CD4-positive, alpha-beta T cell (primary cell): ENCODE data around the gene SH3RF1. TPM values are rescaled to one million over a fixed set of nuclear protein-coding genes. Genes with fewer than 3 reads are reported as not detected.

Experiments
- ATAC-seq: fragments of 200-7000 bp; cut with Tn5 transposase; one replicate; pipeline ENCODE4 v1.10.0; 2022; ENCODE audit warnings: mild to moderate bottlenecking; ENCODE audit not compliant: poor library complexity
- CTCF ChIA-PET: fragments of 350-600 bp; sonication (Branson Sonifier 250); formaldehyde crosslinking; loops from one replicate; lab custom pipeline; 2021; ENCODE audit warnings: antibody characterized with exemption, inconsistent platforms; lab: Charles Lee
- POLR2A ChIA-PET: fragments of 350-600 bp; sonication (Branson Sonifier 250); formaldehyde crosslinking; loops from one replicate; lab custom pipeline; 2021; ENCODE audit warnings: antibody characterized with exemption, inconsistent platforms; lab: Charles Lee
- DNase-seq, 14 experiments: peaks; one replicate each; pipeline ENCODE4 v3.0.0-alpha.2; 2013 to 2020; ENCODE audit warnings: mixed read lengths in 2 of 14
- H3K27ac ChIP-seq, 2 donors: one replicate each; pipeline versions ENCODE4 v1.5.1 to v1.7.0; 2013; ENCODE audit warnings: low read length in 2 of 2, low read depth in 1 of 2, mild to moderate bottlenecking in 1 of 2
- H3K27me3 ChIP-seq, 2 experiments: 1 replicate in 1 of 2; 2 replicates in 1 of 2; pipeline versions ENCODE4 v1.6.1 to v1.7.0; 2013; ENCODE audit warnings: low read length in 2 of 2, control low read depth in 1 of 2, mild to moderate bottlenecking in 1 of 2, moderate library complexity in 1 of 2; ENCODE audit not compliant: insufficient read depth in 2 of 2, control insufficient read depth in 1 of 2
- H3K36me3 ChIP-seq: one replicate; pipeline ENCODE4 v1.6.1; 2013; ENCODE audit warnings: low read length, control low read depth; ENCODE audit not compliant: insufficient read depth
- H3K4me1 ChIP-seq: one replicate; pipeline ENCODE4 v1.6.1; 2013; ENCODE audit warnings: low read length, control low read depth; ENCODE audit not compliant: insufficient read depth
- H3K4me3 ChIP-seq: one replicate; pipeline ENCODE4 v1.5.1; 2013; ENCODE audit warnings: mild to moderate bottlenecking, low read length, moderate library complexity
- H3K9me3 ChIP-seq, 2 experiments: 1 replicate in 1 of 2; 2 replicates in 1 of 2; pipeline versions ENCODE4 v1.6.1 to v1.7.0; 2013; ENCODE audit warnings: low read length in 2 of 2, mild to moderate bottlenecking in 2 of 2, control low read depth in 1 of 2, moderate library complexity in 1 of 2; ENCODE audit not compliant: control insufficient read depth in 1 of 2, insufficient read depth in 1 of 2
- H3K27ac Mint-ChIP-seq: one replicate; pipeline ENCODE4 v1.8.0; 2020; ENCODE audit warnings: mixed read lengths
- H3K27me3 Mint-ChIP-seq: one replicate; pipeline ENCODE4 v1.8.0; 2021; ENCODE audit warnings: mixed read lengths
- H3K36me3 Mint-ChIP-seq: one replicate; pipeline ENCODE4 v1.8.0; 2021; ENCODE audit warnings: low read depth, mixed read lengths
- H3K4me1 Mint-ChIP-seq: one replicate; pipeline ENCODE4 v1.8.0; 2021; ENCODE audit warnings: low read depth, mixed read lengths
- H3K4me3 Mint-ChIP-seq: one replicate; pipeline ENCODE4 v1.8.0; 2020; ENCODE audit warnings: mild to moderate bottlenecking, mixed read lengths
- H3K9me3 Mint-ChIP-seq: one replicate; pipeline ENCODE4 v1.8.0; 2020; ENCODE audit warnings: mixed read lengths
- intact Hi-C, 2 experiments: fragments of 100-400 bp; cut with DNase I in 1 of 2; cut with micrococcal nuclease in 1 of 2; formaldehyde crosslinking; loops; one replicate each; pipeline versions ENCODE4 v1.15.1 to v1.9.0; 2023 to 2025; cut with DNase I, micrococcal nuclease
- total RNA-seq, 174 experiments: library from RNA in 2 of 174; stranded (reverse) in 2 of 174; gene quantifications; one replicate each; pipeline ENCODE4 v1.2.3 and lab custom pipeline; 2021 to 2026
- TF ChIP-seq, protein P1 (sequence below): fragments of 200-600 bp; IDR thresholded peaks from one replicate; pipeline ENCODE4 v1.8.0; 2022; ENCODE audit warnings: antibody characterized with exemption, mild to moderate bottlenecking

Gene SH3RF1
- total RNA-seq, 2 experiments from 2014 or later = 0.25 TPM; not detected in 1

DNA sequence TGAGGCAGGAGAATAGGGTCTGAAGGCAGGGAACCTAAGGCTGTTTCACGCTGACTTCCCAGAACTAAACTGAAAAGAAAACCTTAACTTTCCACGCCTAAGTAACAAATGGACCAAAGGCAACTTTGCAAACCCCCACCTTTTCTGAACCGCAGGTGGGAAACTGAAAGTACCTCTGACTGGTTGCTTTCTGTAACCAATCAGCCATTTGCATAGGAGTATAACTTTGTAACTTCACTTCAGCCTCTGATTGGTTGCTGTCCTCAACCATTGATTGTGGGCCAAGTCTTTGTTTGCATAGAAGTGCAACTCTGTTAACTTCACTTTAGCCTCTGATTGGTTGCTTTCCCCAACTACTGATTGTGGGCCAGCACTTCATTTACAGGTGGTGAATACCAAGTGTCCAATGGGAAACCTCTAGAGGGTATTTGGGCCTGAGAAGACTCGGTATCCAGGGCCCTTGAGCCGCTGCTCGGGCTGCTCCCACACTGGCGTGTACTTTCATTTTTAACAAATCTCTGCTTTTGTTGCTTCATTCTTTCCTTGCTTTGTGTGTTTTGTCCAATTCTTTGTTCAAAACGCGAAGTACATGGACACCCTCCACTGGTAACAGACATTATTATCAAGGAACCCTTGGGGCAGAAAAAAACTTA, 139.1 kb downstream of the SH3RF1 start:
- ATAC-seq (no peak), DNase-seq (no peak)
- Mint-ChIP-seq H3K9me3 (no peaks in the 10 kb centered on the region), H3K27me3 (no peaks in the 10 kb centered on the region), H3K36me3 (no peaks in the 10 kb centered on the region), H3K4me1 (no peaks in the 10 kb centered on the region), H3K4me3 (no peak overlapping the region), H3K27ac (no peak overlapping the region)
- intact Hi-C loops = no loop called here
- no peaks in the 10 kb centered on the region for H3K4me1 ChIP-seq
- H3K27ac ChIP-seq = no peak overlapping the region
- POLR2A ChIA-PET = no interaction called here
- no peaks in the 10 kb centered on the region for H3K36me3 ChIP-seq
- CTCF ChIA-PET = no interaction called here
- TF ChIP-seq, protein P1, sequence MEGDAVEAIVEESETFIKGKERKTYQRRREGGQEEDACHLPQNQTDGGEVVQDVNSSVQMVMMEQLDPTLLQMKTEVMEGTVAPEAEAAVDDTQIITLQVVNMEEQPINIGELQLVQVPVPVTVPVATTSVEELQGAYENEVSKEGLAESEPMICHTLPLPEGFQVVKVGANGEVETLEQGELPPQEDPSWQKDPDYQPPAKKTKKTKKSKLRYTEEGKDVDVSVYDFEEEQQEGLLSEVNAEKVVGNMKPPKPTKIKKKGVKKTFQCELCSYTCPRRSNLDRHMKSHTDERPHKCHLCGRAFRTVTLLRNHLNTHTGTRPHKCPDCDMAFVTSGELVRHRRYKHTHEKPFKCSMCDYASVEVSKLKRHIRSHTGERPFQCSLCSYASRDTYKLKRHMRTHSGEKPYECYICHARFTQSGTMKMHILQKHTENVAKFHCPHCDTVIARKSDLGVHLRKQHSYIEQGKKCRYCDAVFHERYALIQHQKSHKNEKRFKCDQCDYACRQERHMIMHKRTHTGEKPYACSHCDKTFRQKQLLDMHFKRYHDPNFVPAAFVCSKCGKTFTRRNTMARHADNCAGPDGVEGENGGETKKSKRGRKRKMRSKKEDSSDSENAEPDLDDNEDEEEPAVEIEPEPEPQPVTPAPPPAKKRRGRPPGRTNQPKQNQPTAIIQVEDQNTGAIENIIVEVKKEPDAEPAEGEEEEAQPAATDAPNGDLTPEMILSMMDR = no peak
- H3K4me3 ChIP-seq = no peak overlapping the region
- H3K9me3 ChIP-seq = no peaks in the 10 kb centered on the region
- H3K27me3 ChIP-seq = no peaks in the 10 kb centered on the region

DNA sequence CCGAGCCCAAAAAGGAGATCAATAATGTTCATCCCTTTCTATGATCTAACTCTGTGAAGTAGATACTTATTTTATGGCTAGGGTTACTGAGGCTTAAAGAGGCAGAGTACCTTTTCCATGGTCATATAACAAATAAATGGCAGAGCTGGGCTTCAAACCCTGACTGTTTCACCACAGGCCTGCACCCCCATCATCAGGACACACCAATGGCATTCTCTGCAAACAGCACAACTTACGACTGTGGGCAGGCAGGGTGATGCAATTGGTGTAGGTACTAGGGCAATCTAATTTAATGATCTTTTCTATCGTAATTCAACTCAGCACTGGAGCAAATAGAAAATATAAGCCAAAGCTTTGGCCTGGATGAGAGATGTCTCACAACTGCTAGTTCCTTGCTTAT, 141.9 kb downstream of the SH3RF1 start:
- CTCF ChIA-PET = no interaction called here
- Histone ChIP-seq H3K9me3 (no peaks in the 10 kb centered on the region), H3K4me1 (no peaks in the 10 kb centered on the region), H3K27ac (no peak overlapping the region), H3K4me3 (no peak overlapping the region), H3K36me3 (no peaks in the 10 kb centered on the region), H3K27me3 (no peaks in the 10 kb centered on the region)
- Mint-ChIP-seq H3K36me3 (no peaks in the 10 kb centered on the region), H3K27me3 (no peaks in the 10 kb centered on the region), H3K9me3 (no peaks in the 10 kb centered on the region), H3K27ac (no peak overlapping the region), H3K4me3 (no peak overlapping the region), H3K4me1 (no peaks in the 10 kb centered on the region)
- intact Hi-C loops = no loop called here
- ATAC-seq (no peak), DNase-seq (no peak)
- TF ChIP-seq, protein P1 = no peak
- POLR2A ChIA-PET = no interaction called here

DNA sequence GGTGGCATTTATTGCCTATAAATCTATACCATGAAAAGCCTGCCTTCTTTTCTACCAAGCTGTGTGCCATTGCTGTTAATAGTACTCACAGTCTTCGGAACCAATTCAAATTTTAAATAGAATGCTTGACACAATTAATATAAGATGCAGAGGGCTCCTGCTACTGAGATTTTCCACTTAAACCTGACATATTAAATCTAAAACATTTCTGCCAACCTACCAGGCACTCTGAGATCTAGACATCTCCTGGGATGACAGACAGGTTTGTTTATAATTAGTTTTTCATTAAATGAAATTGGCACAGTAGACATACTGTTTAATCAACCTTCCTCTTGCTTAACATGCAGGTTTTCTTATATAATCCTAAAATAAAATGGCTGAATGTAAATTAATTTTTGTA, 143.4 kb downstream of the SH3RF1 start:
- intact Hi-C loops = no loop called here

More for the DNA sequence above, 143.4 kb downstream of the SH3RF1 start:
- Histone ChIP-seq H3K36me3 (no peaks in the 10 kb centered on the region), H3K4me1 (no peaks in the 10 kb centered on the region), H3K27me3 (no peaks in the 10 kb centered on the region), H3K9me3 (no peaks in the 10 kb centered on the region), H3K4me3 (no peak overlapping the region), H3K27ac (no peak overlapping the region)
- TF ChIP-seq, protein P1 = no peak
- H3K36me3 Mint-ChIP-seq = no peaks in the 10 kb centered on the region
- no peak overlapping the region for H3K27ac Mint-ChIP-seq
- ATAC-seq (no peak), DNase-seq (no peak)
- H3K4me3 Mint-ChIP-seq = no peak overlapping the region
- CTCF ChIA-PET = no interaction called here
- POLR2A ChIA-PET = no interaction called here
- no peaks in the 10 kb centered on the region for H3K4me1 Mint-ChIP-seq
- H3K27me3 Mint-ChIP-seq = no peaks in the 10 kb centered on the region
- no peaks in the 10 kb centered on the region for H3K9me3 Mint-ChIP-seq
